AML-193 (cell line): ENCODE results near the gene PAWR.
"Not testable (repeated sequence)": the region's sequence is repeated elsewhere in the genome, so short reads cannot be mapped to it uniquely, and the experiment has no call there.

ENCODE experiments used
- DNase-seq, 2 experiments: peaks; one replicate each; lab custom pipeline; 2025; lab: John Stamatoyannopoulos, UW

The PAWR gene

DNA sequence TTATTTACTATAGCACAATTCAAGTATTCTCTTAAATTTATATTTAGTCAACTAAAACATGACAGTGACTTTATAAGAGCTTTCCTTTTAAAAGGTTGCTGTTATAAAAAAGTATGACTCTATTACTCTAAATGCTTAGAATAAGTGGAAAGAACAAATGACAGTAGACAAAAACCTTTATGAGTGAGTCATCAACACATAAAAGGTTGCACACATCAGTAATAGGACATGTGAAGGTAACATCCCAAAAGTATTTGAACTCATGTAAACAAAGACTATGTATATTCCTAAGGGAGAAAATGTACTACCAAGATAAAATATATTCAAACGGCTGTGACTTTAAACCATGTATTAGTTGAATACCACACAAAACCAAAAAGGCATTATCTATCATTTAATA lies 98.8 kb downstream of the PAWR start:
- DNase-seq: no peak

DNA sequence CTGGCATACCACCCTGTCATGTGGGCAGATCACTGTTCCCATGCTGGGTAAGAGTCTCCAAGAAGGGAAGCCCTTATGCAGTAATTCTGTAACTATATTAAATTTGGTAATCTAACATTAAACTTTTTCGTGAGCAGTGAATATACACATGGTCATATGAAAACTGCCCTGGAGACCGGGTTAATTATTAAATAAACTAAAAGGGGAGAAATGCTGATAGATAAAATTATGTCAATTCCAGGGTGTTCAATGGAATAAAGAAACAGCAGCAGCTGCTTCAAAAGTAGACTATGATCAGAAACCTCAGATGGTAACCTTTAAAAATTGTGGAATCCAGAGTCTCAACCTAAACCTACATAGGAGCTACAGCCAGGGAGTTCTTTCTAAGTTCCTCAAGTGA lies 100.0 kb downstream of the PAWR start:
- no peak for DNase-seq

DNA sequence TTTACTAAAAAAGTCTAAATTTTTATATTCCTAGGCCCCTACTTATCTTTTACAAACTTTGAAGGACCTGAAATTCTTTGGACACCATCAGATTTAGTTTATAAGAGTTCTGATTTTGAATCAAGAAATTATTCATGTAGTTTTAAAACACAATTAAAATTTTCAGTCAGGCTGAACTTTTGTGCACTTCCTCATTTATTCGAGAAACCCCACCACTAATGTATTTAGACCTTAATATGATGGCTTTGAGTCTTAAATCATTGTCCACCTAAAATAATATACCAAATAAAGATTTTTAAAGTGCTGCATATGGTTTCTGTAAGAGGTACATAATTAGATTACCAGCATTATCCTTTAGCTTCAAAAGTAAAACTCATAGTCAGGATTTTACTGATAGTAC lies 103.4 kb downstream of the PAWR start:
- DNase-seq: no peak

DNA sequence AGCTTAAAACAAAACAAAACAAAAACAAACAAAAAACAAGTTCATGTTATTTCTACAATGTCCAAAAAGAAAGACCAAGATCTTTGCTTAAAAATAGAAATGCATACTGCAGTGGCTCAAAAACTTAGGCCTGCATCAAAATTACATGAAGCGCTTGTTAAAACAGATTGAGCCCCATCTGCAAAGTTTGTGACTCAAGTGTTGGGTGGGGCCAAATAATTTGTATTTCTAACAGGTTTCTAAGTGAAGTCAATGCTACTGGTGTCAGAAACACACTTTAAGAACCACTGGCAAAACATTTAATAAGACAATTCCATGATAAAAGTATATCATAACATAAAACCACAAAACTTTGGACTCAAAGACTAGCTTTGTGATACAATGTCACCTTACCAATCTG lies 105.6 kb downstream of the PAWR start:
- DNase-seq: no peak

DNA sequence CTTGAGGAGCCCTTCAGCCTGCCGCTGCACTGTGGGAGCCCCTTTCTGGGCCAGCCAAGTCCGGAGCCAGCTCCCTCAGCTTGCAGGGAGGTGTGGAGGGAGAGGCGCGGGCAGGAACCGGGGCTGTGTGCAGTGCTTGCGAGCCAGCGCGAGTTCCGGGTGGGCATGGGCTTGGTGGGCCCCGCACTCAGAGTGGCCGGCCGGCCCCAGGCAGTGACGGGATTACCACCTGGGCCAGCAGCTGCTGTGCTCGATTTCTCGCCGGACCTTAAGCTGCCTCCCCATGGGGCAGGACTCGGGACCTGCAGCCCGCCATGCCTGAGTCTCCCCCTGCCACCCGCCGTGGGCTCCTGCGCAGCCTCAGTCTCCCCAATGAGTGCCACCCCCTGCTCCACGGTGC lies 116.9 kb downstream of the PAWR start:
- DNase-seq: no peak

DNA sequence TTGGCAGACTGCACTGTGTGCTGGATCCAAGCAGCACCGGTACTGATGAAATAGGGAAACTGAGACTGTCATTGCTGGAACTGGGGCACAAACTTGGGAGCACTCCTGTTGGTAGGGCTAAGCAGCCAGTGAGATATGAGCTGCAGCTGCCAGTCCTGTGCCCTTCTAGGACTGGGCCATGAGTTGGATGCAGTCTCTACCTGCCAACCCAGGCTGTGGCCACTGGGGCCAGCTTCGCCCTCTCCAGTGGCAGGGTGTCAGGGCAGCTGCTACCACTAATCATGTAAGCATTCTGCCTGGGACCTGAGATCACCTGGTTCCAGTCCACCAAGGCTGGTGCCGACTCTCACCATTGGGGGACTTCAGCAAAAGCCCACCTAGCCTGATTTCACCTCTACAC lies 121.1 kb downstream of the PAWR start:
- no peak for DNase-seq

DNA sequence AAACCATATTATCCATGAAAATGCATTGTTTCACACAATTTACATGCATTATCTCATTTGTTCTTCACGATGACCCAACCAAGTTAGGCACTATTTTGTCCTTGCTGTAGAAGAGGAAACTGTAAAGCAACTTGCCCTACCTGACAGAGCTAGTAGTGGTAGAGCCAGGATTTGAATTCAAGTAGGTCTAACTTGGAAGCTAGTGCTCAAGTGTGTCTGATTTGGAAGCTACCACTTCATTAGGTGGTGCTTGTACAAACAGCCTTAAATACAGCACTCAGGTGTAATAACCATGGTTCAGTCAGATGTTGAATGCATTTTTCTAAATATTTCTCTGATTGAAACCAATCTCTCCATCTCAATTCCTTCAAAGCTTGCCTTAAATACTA lies 123.6 kb downstream of the PAWR start:
- DNase-seq: no peak

DNA sequence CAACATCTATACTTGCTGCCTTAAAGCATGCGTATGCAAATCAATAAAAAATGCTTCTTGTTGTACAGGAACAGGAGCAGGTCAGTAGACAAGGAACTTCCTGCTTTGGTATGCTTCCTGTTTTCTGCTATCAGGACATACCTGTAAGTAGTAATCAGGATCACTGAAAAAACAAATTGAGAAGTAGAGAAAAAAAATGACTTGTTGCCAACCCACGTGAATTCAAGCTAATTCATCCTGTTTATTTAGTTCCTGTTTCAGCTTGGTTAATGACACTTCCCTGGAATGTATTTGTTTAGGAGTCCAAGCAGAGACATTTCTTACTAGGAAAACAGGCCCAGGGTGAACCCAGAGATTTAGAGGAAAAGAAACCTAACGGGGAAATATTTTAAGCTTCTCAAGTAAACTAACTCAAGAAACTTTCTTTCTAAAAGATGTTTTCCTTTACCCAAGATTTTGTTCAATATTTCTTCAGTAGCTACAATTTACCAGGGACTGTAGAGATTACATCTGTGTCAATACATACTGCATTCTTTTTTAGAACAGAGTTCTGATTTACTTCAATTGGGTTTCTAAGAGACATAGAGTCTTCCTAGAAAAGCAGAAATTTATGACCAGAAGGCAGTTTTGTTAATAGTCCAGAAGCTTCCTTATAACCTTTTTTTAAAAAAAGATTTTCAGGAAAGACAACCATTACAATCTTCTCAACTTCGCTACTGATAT lies 124.2 kb downstream of the PAWR start:
- peak in 1 of 2 experiments; percentile 3 for DNase-seq

DNA sequence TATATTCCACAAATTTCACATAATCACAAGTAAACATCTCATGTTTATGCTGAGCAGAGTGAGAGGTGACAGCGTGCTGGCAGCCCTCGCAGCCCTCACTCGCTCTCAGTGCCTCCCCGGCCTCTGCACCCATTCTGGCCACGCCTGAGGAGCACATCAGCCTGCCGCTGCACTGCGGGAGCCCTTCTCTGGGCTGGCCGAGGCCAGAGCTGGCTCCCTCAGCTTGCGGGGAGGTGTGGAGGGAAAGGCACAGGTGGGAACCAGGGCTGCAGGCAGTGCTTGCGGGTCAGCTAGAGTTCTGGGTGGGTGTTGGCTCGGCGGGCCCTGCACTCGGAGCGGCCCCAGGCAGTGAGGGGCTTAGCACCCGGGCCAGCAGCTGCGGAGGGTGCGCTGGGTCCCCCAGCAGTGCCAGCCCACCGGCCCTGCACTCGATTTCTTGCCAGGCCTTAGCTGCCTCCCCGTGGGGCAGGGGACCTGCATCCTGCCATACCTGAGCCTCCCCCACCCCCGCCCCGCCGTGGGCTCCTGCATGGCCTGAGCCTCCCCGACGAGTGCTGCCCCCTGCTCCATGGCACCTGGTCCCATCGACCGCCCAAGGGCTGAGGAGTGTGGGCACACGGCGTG lies 125.9 kb downstream of the PAWR start:
- not testable (repeated sequence) for DNase-seq

DNA sequence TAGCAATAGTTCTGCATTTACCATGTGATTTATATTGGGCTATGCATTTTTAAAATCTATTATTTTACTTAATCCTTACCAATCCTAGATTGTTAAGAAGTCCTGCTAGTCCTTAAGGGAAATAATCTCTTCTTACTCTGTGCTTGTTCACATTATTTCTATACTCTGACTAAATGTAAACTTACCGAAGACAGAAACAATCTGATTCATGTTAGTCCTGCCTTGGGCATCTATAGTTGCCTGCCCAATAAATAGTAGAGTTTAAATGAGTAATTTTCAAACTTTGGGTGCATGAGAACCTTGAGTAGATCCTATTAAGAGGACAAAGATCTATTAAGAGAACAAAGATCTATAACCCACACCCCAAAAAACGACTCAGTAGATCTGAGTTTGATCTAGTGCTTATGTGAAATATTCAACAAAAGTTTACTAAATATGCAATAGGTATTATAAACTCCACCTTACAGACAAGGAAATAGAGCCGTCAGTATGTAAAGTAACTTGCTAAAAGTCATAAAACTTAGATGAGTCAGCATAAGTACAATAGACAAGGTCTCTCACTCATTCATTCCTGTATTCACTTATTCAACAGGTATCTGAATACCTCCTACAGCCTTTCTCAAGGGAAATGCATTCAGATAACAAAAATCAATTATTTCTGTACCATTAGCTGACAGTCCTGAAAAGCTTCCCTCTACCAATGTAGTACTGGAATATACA lies 127.6 kb downstream of the PAWR start:
- DNase-seq: no peak

DNA sequence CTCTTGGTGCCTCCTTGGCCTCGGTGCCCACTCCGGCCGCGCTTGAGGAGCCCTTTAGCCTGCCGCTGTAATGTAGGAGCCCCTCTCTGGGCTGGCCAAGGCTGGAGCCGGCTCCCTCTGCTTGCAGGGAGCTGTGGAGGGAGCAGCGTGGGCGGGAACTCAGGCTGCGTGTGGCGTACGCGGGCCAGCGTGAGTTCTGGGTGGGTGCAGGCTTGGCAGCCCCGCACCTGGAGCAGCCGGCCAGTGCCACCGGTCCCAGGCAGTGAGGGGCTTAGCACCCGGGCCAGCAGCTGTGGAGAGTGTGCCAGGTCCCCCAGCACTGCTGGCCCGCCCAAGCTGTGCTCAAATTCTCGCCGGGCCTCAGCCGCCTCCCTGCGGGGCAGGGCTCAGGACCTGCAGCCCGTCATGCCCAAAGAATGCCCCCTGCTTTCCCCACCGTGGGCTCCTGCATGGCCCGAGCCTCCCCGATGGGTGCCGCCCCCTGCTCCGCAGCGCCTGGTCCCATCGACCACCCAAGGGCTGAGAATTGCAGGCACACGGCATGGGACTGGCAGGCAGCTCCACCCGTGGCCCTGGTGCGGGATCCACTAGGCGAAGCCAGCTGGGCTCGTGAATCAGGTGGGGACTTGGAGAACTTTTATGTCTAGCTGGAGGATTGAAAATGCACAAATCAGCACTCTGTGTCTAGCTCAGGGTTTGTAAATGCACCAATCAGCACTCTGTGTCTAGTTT lies 129.2 kb downstream of the PAWR start:
- no peak for DNase-seq

DNA sequence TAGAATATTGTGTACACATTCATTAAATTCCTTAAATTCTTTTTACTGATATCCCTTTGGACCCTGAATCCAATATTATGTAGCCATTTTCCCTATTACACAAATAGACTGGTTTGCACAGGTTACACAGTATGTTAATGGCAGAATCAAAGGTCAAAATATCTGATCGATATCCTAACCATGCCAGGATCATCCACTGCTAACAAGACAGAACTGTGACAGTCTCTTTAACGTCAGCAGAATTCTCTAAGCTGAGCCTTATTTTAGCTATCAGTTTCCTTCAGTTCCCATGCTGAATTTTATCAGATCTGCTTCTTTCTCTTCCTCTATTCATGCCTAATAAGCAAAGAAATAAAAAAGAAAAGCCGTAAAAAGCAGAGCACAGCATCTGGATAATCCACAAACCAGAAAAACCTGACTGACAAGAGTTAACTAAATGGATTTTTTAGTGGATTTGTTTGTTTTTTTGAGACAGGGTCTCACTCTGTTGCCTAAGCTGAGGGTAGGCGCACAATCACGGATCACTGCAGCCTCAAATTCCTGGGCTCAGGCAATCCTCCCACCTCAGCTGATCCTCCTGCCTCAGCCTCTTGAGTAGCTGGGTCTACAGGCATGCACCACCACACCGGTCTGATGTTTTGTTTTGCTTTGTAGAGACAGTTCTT lies 130.4 kb downstream of the PAWR start:
- no peak for DNase-seq

DNA sequence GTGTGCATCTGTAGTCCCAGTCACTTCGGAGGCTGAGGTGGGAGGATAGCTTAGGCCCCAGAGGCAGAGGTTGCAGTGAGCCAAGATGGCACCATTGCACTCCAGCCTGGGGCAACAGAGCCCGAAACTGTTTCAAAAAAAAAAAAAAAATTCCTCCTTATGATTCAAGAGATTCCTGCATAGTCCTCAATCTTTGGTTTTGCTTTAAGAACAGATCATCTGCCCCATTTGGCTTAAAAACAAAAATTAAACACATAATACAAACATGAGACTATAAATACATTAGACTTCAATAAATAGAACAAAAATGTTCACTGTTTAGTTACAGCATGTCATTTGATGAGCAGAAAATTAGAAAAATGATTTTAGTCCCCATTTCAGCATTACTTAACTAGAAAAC lies 131.2 kb downstream of the PAWR start:
- DNase-seq: no peak

DNA sequence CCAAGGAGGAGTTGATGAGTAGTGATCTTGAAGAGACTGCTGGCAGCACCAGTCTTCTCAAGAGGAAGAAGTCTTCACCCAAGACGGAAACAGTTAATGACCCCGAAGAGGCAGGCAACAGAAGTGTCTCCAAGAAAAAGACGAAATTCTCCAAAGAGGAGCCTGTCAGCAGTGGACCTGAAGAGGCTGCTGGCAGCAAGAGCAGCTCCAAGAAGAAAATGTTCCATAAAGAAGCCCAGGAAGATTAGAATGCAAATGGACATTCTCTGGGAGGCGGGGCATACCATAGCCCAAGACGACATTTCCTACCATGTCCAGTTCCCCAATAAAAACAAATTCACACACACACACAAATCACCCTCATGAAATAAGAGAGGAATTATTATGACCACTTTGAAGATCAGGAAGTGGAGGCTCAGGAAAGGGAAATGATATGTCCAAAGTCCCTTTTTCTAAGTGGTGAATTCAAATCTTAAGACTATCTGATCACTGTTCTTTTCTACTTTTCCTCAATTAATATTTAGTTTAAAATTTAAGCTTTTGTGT lies 131.8 kb downstream of the PAWR start:
- no peak for DNase-seq

DNA sequence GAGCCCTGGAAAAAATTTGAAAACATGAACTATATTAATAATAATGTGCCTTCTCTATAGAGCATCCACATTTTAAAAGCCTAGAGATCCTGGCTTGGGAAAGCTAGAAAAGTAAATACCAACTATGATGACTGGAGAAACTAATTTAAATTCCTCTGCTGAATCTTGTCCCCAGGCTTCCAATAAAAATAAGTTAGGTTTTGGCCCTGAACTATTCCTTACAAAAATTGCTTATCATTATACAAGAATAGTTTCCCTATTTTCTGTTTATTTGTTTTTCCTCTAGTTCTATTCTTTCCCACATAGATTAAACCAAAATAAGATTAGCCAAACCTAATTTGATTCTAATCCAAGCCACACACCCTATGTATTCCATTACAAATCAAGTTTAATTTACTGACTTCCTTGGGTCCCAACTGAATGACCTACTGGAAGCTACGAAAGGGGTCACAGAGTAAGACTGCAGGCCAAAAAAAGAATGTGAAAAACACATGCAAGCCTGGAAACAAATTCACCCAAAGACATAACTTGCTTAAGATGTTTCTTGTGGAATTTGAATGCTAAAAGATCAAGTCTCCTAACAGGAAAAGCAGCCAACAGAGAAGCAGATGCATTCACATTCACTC lies 133.0 kb downstream of the PAWR start:
- no peak for DNase-seq

DNA sequence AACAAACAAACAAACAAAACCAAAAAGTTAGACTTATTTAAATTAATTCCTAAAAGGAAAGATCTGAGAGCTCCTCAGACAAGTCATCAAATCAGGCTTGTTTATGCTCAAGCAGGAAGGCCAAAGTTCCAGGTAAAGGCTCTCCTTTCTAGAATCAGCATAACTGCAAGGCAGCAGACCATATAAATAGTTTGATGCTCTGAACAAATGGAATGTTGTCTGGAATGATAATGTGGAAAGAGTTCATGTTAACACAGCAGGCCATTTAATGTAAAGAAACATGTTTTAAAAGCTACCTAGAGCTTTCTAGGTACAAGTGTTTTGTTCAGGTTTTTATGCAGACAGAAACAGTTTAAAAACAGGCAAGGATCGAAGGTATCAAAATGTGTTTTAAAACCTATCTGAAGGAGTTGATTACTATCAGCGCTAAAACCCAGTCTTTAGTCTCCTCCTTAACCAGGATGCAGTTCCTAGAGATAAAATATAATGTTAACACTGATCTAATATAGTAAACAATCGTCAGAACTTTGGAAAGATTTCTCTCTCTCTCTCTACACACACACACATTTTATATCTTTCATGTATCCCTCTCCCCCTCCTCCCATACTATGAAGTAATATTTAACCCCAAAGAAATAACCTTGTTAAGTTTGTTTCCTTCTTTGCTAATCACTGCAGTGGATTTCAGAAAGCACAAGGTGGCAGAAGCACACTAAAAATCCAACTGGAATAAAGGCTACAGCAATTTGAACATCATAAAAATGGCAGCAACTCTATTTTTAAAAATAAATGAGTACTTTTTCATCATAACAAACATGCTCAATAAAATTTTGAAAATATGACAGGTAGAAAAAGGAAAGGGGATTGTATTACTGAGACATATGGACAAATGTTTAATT lies 135.5 kb downstream of the PAWR start:
- peak; percentile 20 to 25 for DNase-seq

DNA sequence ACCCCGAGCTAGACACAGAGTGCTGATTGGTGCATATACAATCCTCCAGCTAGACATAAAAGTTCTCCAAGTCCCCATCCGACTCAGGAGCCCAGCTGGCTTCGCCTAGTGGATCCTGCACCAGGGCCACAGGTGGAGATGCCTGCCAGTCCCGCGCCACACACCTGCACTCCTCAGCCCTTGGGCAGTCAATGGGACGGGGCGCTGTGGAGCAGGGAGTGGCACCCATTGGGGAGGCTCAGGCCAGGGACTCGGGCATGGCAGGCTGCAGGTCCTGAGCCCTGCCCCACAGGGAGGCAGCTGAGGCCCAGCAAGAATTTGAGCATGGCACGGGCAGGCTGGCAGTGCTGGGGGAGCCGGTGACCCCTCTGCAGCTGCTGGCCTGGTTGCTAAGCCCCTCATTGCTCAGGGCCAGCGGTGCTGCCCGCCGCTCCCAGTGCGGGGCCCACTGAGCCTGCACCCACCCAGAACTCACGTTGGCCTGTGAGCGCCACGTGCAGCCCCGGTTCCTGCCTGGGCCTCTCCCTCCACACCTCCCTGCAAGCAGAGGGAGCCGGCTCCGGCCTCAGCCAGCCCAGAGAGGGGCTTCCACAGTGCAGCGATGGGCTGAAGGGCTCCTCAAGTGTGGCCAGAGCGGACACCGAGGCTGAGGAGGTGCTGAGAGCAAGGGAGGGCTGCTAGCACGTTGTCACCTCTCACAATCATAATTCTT lies 136.7 kb downstream of the PAWR start:
- no peak for DNase-seq

DNA sequence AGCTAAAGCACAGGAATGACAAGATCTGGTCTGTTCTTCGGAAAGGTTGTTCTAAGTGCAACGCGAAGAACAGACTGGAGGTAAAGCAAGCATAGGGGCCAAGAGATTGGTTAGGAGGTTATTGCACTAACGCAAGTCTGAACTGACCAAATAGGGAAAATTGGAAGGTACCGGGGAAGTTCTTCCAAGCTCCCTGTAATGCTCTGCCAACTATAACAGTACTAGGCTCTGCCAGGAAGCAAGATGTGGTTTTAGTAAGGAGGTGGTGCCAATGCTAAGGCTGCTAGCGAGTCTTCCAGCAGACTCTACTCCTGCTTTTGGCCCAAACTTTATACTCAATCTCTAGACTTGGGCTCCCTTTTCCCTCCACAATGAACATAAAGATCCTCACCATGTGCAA lies 138.6 kb downstream of the PAWR start:
- no peak for DNase-seq

DNA sequence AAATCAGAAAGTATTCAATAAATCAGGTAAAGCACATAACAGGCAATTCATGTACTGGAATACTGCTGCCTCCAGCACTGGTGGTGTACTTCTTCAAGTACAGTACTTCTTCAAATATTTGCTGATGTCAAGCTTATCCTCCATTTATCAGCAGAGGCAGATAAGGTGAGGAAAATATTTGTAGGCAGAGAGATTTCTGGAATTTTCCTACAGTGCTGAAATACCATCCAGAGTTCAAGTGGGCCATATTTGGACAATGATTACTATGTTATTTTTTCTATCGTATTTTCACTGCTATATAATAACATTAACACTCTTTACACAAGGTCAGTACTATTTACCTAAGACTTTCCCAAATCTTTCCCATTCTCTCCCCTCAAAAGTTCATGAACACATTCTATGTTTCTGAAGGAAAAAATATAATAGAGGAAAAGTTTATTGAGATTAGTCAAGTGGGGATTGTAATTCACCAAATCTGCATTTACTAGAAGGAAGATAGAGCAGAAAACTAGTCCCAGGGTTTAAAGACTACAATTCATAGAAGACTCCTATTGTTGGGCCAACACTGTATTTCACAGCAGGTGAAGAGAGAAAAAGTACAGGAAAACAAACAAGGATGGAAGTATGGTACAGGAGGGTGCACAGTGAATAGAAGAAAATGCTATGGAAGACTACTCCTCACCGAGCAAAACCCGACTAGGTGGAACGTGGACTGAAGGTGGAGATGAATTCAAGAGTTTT lies 141.1 kb downstream of the PAWR start:
- DNase-seq: no peak
